K562 (cell line): ENCODE measurements around the gene JSRP1.

Source experiments
- BHLHE40 ChIP-seq: IDR thresholded peaks from 2 replicates; pipeline ENCODE4 v1.6.1; 2011; ENCODE audit warnings: low read length, improper control_type of control experiment
- NCOR1 ChIP-seq: fragments of 450-650 bp; IDR thresholded peaks from 2 replicates; pipeline ENCODE4 v1.6.1; 2016; ENCODE audit warnings: mild to moderate bottlenecking, moderate library complexity
- TARDBP ChIP-seq: fragments of 450-650 bp; IDR thresholded peaks from 2 replicates; pipeline ENCODE4 v1.6.1; 2016
- TCF7L2 ChIP-seq: fragments of 150-350 bp; IDR thresholded peaks from 2 replicates; pipeline ENCODE4 v1.6.1; 2016; ENCODE audit warnings: low read depth, mild to moderate bottlenecking, low read length, moderate library complexity
- U2AF1 ChIP-seq: fragments of 200-400 bp; formaldehyde crosslinking; optimal IDR thresholded peaks from 2 replicates; pipeline ENCODE3; 2017; ENCODE audit warnings: mild to moderate bottlenecking, low read depth, low read length, moderate library complexity
- TF ChIP-seq, protein P1 (sequence below), 3 experiments: IDR thresholded peaks in 2 of 3; conservative IDR thresholded peaks in 1 of 3; 2 replicates each; pipeline ENCODE4 v1.5.1; 2011 to 2012; ENCODE audit warnings: low read length in 3 of 3, mild to moderate bottlenecking in 3 of 3, control low read depth in 2 of 3, improper control_type of control experiment in 1 of 3, inconsistent platforms in 1 of 3, low read depth in 1 of 3, mixed read lengths in 1 of 3, moderate library complexity in 1 of 3; ENCODE audit not compliant: insufficient read depth in 2 of 3
- TF ChIP-seq, protein P2 (sequence below), 2 experiments: fragments of 450-650 bp; IDR thresholded peaks; 2 replicates each; pipeline ENCODE4 v1.6.1; 2018; ENCODE audit warnings: mild to moderate bottlenecking in 2 of 2, low read depth in 1 of 2; ENCODE audit not compliant: partially characterized antibody in 2 of 2
- TF ChIP-seq, protein P3 (sequence below): fragments of 250-450 bp; sonication (Bioruptor Pico); IDR thresholded peaks from 2 replicates; pipeline ENCODE4 v1.8.0; 2021; ENCODE audit warnings: moderate library complexity, mild to moderate bottlenecking, inconsistent platforms
- TF ChIP-seq, protein P4 (sequence below): fragments of 450-650 bp; IDR thresholded peaks from 2 replicates; pipeline ENCODE4 v1.6.1; 2016; ENCODE audit warnings: missing biosample characterization, missing genetic modification characterization
- TF ChIP-seq, protein P5 (sequence below), 3 experiments: fragments of 200-800 bp in 1 of 3; sonication (Bioruptor generic) in 1 of 3; sonication (generic) in 1 of 3; formaldehyde crosslinking in 1 of 3; IDR thresholded peaks; 2 replicates each; pipeline versions ENCODE4 v1.6.1 to v1.8.0; 2016 to 2022; ENCODE audit warnings: mild to moderate bottlenecking in 2 of 3, missing compliant biosample characterization in 2 of 3, missing genetic modification characterization in 2 of 3, missing genetic modification reagents in 1 of 3

DNA sequence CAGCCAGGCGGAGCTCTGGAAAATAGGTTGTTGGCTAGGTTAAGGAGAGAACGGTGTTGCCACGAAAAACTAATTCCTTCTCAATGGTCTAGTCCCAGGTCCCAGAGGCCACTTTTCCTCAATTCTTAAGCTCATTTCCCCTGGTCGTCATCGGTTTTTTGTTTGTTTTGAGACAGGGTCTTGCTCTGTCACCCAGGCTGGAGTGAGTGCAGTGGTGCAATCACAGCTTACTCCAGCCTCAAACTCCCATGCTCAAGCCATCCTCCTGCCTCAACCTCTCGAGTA is 18.4 kb downstream of the JSRP1 start:
- no peak for TF ChIP-seq NCOR1
- TF ChIP-seq, protein P1, sequence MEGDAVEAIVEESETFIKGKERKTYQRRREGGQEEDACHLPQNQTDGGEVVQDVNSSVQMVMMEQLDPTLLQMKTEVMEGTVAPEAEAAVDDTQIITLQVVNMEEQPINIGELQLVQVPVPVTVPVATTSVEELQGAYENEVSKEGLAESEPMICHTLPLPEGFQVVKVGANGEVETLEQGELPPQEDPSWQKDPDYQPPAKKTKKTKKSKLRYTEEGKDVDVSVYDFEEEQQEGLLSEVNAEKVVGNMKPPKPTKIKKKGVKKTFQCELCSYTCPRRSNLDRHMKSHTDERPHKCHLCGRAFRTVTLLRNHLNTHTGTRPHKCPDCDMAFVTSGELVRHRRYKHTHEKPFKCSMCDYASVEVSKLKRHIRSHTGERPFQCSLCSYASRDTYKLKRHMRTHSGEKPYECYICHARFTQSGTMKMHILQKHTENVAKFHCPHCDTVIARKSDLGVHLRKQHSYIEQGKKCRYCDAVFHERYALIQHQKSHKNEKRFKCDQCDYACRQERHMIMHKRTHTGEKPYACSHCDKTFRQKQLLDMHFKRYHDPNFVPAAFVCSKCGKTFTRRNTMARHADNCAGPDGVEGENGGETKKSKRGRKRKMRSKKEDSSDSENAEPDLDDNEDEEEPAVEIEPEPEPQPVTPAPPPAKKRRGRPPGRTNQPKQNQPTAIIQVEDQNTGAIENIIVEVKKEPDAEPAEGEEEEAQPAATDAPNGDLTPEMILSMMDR (IDR thresholded peaks at IDR 0.05 in 2 of 3, conservative IDR thresholded peaks at IDR 0.05 in 1 of 3; ENCODE audit: insufficient read depth in 2 of 3, low read depth in 1 of 3, low read length in 3 of 3), result no peak
- TF ChIP-seq, protein P2, sequence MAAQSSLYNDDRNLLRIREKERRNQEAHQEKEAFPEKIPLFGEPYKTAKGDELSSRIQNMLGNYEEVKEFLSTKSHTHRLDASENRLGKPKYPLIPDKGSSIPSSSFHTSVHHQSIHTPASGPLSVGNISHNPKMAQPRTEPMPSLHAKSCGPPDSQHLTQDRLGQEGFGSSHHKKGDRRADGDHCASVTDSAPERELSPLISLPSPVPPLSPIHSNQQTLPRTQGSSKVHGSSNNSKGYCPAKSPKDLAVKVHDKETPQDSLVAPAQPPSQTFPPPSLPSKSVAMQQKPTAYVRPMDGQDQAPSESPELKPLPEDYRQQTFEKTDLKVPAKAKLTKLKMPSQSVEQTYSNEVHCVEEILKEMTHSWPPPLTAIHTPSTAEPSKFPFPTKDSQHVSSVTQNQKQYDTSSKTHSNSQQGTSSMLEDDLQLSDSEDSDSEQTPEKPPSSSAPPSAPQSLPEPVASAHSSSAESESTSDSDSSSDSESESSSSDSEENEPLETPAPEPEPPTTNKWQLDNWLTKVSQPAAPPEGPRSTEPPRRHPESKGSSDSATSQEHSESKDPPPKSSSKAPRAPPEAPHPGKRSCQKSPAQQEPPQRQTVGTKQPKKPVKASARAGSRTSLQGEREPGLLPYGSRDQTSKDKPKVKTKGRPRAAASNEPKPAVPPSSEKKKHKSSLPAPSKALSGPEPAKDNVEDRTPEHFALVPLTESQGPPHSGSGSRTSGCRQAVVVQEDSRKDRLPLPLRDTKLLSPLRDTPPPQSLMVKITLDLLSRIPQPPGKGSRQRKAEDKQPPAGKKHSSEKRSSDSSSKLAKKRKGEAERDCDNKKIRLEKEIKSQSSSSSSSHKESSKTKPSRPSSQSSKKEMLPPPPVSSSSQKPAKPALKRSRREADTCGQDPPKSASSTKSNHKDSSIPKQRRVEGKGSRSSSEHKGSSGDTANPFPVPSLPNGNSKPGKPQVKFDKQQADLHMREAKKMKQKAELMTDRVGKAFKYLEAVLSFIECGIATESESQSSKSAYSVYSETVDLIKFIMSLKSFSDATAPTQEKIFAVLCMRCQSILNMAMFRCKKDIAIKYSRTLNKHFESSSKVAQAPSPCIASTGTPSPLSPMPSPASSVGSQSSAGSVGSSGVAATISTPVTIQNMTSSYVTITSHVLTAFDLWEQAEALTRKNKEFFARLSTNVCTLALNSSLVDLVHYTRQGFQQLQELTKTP (IDR thresholded peaks at IDR 0.05; ENCODE audit: low read depth in 1 of 2, partially characterized antibody in 2 of 2), result no peak
- no peak for TF ChIP-seq U2AF1
- no peak for TF ChIP-seq TARDBP
- no peak for TF ChIP-seq TCF7L2
- TF ChIP-seq, protein P3, sequence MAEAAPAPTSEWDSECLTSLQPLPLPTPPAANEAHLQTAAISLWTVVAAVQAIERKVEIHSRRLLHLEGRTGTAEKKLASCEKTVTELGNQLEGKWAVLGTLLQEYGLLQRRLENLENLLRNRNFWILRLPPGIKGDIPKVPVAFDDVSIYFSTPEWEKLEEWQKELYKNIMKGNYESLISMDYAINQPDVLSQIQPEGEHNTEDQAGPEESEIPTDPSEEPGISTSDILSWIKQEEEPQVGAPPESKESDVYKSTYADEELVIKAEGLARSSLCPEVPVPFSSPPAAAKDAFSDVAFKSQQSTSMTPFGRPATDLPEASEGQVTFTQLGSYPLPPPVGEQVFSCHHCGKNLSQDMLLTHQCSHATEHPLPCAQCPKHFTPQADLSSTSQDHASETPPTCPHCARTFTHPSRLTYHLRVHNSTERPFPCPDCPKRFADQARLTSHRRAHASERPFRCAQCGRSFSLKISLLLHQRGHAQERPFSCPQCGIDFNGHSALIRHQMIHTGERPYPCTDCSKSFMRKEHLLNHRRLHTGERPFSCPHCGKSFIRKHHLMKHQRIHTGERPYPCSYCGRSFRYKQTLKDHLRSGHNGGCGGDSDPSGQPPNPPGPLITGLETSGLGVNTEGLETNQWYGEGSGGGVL (CRISPR knock-in tag), result no peak
- TF ChIP-seq BHLHE40, result no peak
- TF ChIP-seq, protein P4, sequence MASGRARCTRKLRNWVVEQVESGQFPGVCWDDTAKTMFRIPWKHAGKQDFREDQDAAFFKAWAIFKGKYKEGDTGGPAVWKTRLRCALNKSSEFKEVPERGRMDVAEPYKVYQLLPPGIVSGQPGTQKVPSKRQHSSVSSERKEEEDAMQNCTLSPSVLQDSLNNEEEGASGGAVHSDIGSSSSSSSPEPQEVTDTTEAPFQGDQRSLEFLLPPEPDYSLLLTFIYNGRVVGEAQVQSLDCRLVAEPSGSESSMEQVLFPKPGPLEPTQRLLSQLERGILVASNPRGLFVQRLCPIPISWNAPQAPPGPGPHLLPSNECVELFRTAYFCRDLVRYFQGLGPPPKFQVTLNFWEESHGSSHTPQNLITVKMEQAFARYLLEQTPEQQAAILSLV (tag), result no peak
- TF ChIP-seq, protein P5, sequence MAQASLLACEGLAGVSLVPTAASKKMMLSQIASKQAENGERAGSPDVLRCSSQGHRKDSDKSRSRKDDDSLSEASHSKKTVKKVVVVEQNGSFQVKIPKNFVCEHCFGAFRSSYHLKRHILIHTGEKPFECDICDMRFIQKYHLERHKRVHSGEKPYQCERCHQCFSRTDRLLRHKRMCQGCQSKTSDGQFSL (CRISPR knock-in tag; IDR thresholded peaks at IDR 0.05), result no peak
- TF ChIP-seq, protein P5 (tag; IDR thresholded peaks at IDR 0.05), result no peak
